Parathyroid adenoma (tissue), 2 donors: ENCODE measurements around the gene PCBP3.

Source experiments
- H2AFZ ChIP-seq: fragments of 300-600 bp; sonication (generic); one replicate; pipeline ENCODE4 v1.7.0; 2017; ENCODE audit warnings: antibody characterized with exemption, mild to moderate bottlenecking
- H3K27ac ChIP-seq: fragments of 300-600 bp; sonication (generic); one replicate; pipeline ENCODE4 v1.7.0; 2017
- H3K27me3 ChIP-seq: fragments of 300-600 bp; sonication (generic); one replicate; pipeline ENCODE4 v1.7.0; 2017; ENCODE audit warnings: low read length; ENCODE audit not compliant: control insufficient read depth, insufficient read depth
- H3K36me3 ChIP-seq: fragments of 300-600 bp; sonication (generic); one replicate; pipeline ENCODE4 v1.7.0; 2017; ENCODE audit warnings: low read length; ENCODE audit not compliant: control insufficient read depth, insufficient read depth
- H3K4me1 ChIP-seq: fragments of 300-600 bp; sonication (generic); one replicate; pipeline ENCODE4 v1.7.0; 2017; ENCODE audit warnings: control low read depth
- H3K4me2 ChIP-seq: fragments of 300-600 bp; sonication (generic); one replicate; pipeline ENCODE4 v1.7.0; 2017; ENCODE audit warnings: low read length
- H3K4me3 ChIP-seq: fragments of 300-600 bp; sonication (generic); one replicate; pipeline ENCODE4 v1.7.0; 2017; ENCODE audit warnings: low read depth, low read length
- H3K79me2 ChIP-seq: fragments of 300-600 bp; sonication (generic); one replicate; pipeline ENCODE4 v1.7.0; 2017; ENCODE audit warnings: control low read depth
- H3K9ac ChIP-seq: fragments of 300-600 bp; sonication (generic); one replicate; pipeline ENCODE4 v1.7.0; 2017; ENCODE audit warnings: mild to moderate bottlenecking
- H3K9me3 ChIP-seq: fragments of 300-600 bp; sonication (generic); one replicate; pipeline ENCODE4 v1.7.0; 2017; ENCODE audit warnings: low read length; ENCODE audit not compliant: control insufficient read depth
- TF ChIP-seq, protein P1 (sequence below): fragments of 300-600 bp; sonication (generic); IDR thresholded peaks from one replicate; pipeline ENCODE4 v1.7.0; 2017; ENCODE audit warnings: antibody characterized with exemption, mild to moderate bottlenecking
- donor health status: primary hyperparathyroidism.

PCBP3 gene

DNA sequence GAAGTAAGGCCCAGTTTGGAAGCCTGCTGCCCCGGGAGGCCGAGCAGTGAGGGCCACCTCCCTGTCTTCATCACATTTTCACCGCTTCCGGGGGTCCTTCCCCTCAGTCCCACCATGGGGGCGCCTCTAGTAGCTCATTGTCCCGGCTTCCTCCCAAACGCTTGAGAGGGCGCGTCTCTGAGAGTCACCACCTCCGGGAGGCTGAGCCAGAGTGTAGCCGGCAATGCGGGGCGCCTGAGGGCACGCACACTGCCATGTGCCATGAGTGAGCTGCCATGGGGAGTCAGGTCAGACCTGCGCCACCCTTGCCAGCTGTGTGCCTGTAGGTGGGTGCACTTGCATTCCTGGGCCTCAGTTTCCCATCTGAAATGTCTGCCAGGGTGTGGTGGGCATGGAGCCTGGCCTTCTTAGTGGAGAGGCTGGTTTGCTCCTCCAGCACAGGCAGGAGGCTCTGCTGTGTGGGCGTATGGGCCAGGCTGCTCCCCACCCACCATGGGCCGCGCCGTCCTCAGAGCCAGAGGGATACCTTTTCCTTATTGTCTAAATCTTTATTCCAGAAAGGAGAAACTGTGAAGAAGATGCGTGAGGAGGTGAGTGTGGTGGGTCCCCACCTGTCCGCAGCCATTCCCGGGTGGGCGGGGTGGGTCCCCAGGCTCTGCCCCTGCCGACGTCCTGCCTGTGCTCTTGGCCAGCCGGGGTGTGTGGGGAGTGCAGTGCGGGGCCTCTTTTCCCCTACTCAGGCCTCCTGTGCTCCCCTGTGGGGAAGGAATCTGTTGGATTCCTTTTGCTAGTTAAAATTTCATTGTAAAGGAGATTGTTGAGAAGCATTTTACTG, 256.7 kb downstream of the PCBP3 start:
- H2AFZ ChIP-seq, result no peak overlapping the region
- no peak overlapping the region for H3K27ac ChIP-seq
- H3K4me2 ChIP-seq, result no peak overlapping the region
- no peaks in the 10 kb centered on the region for H3K27me3 ChIP-seq
- no peak overlapping the region for H3K9ac ChIP-seq
- H3K9me3 ChIP-seq, result no peaks in the 10 kb centered on the region
- no peaks in the 10 kb centered on the region for H3K36me3 ChIP-seq
- TF ChIP-seq, protein P1, sequence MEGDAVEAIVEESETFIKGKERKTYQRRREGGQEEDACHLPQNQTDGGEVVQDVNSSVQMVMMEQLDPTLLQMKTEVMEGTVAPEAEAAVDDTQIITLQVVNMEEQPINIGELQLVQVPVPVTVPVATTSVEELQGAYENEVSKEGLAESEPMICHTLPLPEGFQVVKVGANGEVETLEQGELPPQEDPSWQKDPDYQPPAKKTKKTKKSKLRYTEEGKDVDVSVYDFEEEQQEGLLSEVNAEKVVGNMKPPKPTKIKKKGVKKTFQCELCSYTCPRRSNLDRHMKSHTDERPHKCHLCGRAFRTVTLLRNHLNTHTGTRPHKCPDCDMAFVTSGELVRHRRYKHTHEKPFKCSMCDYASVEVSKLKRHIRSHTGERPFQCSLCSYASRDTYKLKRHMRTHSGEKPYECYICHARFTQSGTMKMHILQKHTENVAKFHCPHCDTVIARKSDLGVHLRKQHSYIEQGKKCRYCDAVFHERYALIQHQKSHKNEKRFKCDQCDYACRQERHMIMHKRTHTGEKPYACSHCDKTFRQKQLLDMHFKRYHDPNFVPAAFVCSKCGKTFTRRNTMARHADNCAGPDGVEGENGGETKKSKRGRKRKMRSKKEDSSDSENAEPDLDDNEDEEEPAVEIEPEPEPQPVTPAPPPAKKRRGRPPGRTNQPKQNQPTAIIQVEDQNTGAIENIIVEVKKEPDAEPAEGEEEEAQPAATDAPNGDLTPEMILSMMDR, result no peak
- H3K4me1 ChIP-seq, result no peaks in the 10 kb centered on the region
- no peaks in the 10 kb centered on the region for H3K79me2 ChIP-seq
- no peak overlapping the region for H3K4me3 ChIP-seq

DNA sequence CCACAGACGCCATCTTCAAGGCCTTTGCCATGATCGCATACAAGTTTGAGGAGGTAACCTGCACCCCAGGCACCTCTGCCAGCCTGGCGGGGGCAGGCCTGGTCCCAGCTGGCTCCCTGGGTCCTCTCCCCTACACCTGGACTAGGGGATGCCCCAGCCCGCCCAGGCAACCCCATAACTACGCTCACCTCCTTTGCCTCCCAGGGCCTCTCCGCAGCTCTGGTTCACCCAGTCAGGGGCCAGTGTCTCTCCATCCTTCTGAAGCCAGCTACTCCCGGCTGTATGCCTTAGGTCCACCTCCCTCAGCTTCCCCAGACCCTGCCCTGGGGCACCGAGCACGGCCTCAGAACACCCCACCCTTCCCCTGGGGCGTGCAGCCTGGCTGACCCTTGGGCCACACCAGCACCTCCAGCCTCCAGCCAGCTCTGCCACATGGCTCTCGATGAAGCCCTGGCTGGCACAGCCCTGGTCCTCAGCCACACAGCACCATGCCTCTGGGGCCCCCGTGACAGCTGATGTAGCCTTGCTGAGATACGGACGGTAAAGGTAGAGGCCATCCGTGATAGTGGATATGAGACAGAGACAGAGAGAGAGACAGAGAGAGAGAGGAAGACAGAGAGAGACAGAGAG, 257.7 kb downstream of the PCBP3 start:
- Histone ChIP-seq H3K36me3 (no peaks in the 10 kb centered on the region), H3K27ac (no peak overlapping the region), H3K9me3 (no peaks in the 10 kb centered on the region), H3K4me1 (no peaks in the 10 kb centered on the region), H3K27me3 (no peaks in the 10 kb centered on the region), H3K4me3 (no peak overlapping the region), H3K4me2 (no peak overlapping the region), H3K9ac (no peak overlapping the region), H3K79me2 (no peaks in the 10 kb centered on the region), H2AFZ (no peak overlapping the region)
- TF ChIP-seq, protein P1, result no peak

DNA sequence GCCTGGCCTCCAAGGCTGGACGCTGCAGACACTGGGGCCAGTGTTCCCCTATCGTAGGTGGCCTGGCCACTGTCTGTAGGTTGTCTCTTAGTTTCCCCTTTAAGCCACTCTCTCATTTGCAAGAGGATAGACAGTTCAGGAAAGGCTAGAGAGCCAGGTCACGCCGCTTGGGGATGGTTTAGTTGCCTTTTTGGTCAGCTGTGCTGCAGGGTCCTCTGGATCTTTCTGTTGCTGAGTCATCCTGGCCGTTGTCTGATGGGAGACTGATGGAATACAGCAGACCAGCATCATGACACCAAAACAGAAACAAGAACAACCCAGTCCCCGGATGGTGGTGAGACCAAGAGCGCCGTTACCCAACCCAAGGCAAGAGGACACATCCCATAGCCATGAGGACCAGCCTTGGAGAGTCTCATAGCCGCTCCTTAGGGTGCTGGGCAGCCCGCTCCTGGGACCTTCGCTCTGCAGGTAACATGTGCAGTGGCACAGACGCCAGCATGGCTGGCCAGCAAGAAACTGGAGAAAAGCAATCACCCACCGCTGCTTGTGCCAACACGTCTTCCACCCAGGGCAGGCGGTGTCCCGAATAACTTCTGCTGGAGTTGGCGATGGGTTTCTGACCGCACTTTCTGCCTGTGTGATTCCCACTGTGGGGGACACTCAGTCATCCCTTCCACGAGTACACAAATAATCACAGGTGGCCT, 258.9 kb downstream of the PCBP3 start:
- Histone ChIP-seq H3K36me3 (no peaks in the 10 kb centered on the region), H3K4me1 (no peaks in the 10 kb centered on the region), H3K79me2 (no peaks in the 10 kb centered on the region), H3K4me2 (no peak overlapping the region), H3K27me3 (no peaks in the 10 kb centered on the region), H3K9me3 (no peaks in the 10 kb centered on the region), H2AFZ (no peak overlapping the region), H3K9ac (no peak overlapping the region), H3K4me3 (no peak overlapping the region), H3K27ac (no peak overlapping the region)
- TF ChIP-seq, protein P1, result no peak

DNA sequence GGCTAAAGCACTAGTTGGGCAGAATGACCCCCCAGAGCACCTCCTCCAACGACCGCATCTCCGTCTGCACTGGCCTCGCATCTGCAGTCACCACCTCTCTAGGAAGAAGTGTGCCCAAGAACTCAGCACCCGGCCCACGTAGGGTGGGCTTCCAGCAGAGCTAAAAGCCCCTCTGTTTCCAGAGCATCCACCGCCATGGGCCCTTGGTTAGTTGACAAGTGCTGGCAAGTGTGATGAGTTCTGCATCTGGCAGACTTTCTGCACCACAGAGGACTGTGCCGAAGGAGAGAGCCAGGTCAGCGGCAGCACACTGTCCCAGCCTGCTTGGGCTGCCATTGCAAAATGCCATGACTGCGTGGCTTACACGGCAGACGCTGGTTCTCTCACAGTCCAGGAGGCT, 261.7 kb downstream of the PCBP3 start:
- Histone ChIP-seq H2AFZ (no peak overlapping the region), H3K79me2 (no peaks in the 10 kb centered on the region), H3K9me3 (no peaks in the 10 kb centered on the region), H3K4me2 (no peak overlapping the region), H3K36me3 (no peaks in the 10 kb centered on the region), H3K27me3 (no peaks in the 10 kb centered on the region), H3K27ac (no peak overlapping the region), H3K9ac (no peak overlapping the region), H3K4me3 (no peak overlapping the region), H3K4me1 (no peaks in the 10 kb centered on the region)
- TF ChIP-seq, protein P1, result no peak
